Measurements from ENCODE around the gene BAHCC1.
A peak's percentile ranks its signal among the peaks of the same experiment; 100 is the strongest.

BAHCC1 gene

DNA sequence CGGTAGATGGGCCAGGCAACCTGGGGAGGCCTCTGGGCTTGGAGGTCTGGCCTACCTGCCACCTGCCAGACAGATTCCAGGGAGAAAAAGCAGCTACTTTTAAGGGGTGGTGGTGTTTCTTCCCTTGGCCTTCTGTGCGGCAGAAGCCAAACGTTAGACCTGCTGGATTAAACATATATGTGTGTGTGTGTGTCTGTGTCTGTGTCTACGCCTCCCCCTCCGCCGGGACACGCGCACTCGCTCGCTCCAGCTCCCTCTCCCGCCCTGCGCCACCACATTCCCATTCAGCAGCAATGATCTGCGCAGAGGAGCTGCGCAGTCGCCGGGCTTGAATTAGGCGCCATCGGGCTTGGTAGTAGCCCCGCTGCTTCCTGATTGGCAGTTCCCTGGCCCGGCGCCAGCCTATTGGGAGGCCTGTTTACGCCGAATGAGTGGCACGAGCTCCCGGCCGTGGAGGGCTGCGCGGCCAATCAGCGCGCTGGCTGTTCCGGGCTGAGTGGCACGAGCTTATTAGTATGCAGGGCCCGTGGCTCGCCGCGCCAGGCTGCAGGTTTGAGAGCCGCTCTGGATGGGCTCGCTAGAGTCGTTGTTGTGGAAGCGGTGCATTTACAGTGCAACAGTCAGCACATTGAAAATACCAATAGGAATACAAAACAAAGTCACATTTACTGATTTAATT is at the start of gene BAHCC1:
TSS of gene BAHCC1 (plus strand) at position 537 of the 679 bp plus-strand sequence. CDS start 4,283 bp downstream, outside the sequence.
- peak within 1 kb of the TSS; percentile 90 for H3K27ac ChIP-seq
- H3K4me3 ChIP-seq (ENCODE audit: low read depth, low read length), result peak within 1 kb of the TSS; percentile 68

DNA sequence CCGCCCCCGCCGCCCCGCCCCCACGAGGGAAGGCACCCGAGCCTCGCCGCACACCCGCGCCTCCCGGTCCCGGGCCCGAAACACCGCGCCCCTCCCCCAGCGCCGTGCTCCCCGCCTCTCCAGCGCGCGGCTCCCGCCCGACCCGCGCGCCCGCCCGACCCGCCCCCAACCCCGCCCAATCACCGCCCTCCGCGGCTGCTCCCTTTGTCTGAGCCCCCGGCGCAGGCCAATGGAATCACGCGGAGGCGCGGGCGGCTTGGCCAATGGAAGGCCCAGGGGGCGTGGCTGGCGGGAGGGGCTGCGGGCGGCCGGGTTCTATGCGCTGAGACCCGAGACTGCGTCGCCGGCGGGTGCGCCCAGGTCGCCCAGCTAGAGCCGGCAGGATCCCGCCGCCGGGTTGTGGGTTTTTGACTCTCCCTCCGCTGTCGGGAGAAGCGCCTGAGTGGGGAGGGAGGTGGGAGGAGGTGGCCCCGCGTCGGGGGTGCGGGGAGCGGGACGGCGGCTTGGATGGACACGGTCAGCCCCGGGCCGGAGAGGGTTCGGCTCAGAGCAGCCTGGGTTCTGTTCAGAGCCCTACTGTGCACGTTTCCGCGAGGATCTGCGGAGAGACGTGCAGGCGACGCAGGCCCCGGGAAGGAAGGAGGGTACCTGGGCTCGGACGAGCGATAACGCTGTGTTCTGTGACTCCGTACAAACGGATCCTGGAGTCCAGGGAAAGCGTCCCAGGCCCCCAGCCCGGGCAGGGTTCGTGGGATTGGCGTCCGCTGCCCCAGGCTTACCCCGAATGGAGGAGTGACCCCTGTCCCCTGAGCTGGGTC is 49.0 kb upstream of the BAHCC1 start:
- in situ Hi-C loops (cut with HindIII; ENCODE audit: low pct_ligation_motif_present, low sequenced_read_pairs), result no loop called here
- peak; percentile 93 for DNase-seq
- Histone ChIP-seq H3K4me3 (ENCODE audit: low read depth, low read length) (peak overlapping the region; percentile 95), H3K27me3 (replicated peaks) (no peaks in the 10 kb centered on the region), H3K27ac (peak overlapping the region; percentile 34), H3K36me3 (replicated peaks) (peaks cover under 1% of the 10 kb centered on the region)
- TF ChIP-seq, protein P1, sequence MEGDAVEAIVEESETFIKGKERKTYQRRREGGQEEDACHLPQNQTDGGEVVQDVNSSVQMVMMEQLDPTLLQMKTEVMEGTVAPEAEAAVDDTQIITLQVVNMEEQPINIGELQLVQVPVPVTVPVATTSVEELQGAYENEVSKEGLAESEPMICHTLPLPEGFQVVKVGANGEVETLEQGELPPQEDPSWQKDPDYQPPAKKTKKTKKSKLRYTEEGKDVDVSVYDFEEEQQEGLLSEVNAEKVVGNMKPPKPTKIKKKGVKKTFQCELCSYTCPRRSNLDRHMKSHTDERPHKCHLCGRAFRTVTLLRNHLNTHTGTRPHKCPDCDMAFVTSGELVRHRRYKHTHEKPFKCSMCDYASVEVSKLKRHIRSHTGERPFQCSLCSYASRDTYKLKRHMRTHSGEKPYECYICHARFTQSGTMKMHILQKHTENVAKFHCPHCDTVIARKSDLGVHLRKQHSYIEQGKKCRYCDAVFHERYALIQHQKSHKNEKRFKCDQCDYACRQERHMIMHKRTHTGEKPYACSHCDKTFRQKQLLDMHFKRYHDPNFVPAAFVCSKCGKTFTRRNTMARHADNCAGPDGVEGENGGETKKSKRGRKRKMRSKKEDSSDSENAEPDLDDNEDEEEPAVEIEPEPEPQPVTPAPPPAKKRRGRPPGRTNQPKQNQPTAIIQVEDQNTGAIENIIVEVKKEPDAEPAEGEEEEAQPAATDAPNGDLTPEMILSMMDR (IDR thresholded peaks at IDR 0.05; ENCODE audit: low read depth, low read length, missing control alignments), result no peak

More for the DNA sequence above, at the start of gene BAHCC1:
- Histone ChIP-seq H3K27me3 (replicated peaks) (no peaks in the 10 kb centered on the region), H3K36me3 (replicated peaks) (no peaks in the 10 kb centered on the region)
- peak; percentile 100 for DNase-seq
- TF ChIP-seq, protein P1 (IDR thresholded peaks at IDR 0.05; ENCODE audit: low read depth, low read length, missing control alignments), result no peak
- in situ Hi-C loops (cut with HindIII; ENCODE audit: low pct_ligation_motif_present, low sequenced_read_pairs), result no loop called here

DNA sequence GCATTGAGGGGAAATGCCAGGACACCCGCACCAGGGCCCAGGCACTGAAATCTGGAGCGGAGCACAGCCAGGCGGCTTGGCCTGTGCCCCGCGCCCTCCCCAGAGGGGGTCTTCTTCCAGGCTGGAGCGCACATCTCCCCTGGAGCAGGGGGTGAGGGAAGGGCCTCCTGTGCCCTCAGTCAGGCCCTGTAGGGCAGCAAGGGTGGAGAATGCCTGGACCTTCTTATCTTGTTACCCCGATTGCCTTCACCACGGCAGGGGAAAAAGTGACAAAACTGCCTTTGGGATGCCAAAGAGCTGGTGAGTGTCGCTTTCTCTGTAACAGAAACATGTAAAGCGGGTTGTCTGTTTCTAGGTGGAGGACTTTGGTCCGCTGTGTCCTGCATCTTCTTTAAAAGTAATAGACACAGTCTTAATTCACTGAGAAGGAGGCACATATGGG is 48.3 kb upstream of the BAHCC1 start:
- DNase-seq, result no peak
- Histone ChIP-seq H3K27ac (no peak overlapping the region), H3K27me3 (replicated peaks) (no peaks in the 10 kb centered on the region), H3K36me3 (replicated peaks) (no peaks in the 10 kb centered on the region), H3K4me3 (ENCODE audit: low read depth, low read length) (peak overlapping the region; percentile 64)
- TF ChIP-seq, protein P1 (IDR thresholded peaks at IDR 0.05; ENCODE audit: low read depth, low read length, missing control alignments), result no peak
- in situ Hi-C loops (cut with HindIII; ENCODE audit: low pct_ligation_motif_present, low sequenced_read_pairs), result no loop called here

DNA sequence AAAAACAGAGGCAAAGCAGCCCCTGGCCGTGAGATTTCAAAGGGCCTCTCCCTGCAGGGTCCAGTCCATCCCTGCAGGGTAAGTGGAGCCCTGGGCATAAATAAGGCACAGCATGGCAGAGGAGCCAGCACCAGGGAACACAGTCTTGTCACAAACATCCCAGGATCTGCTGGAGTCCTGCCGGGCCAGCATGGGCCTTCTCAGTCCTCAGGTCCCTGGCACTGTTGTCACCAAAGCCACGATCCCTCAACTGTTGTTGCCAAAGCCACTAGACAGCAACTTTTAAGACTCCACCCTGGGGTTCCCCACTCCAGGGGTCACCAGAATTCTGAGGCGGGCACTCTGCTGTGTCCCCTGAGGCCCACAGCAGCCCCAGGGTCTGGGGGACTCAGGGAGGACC is 47.8 kb upstream of the BAHCC1 start:
- no peaks in the 10 kb centered on the region for H3K36me3 ChIP-seq (replicated peaks)
- DNase-seq, result no peak
- no peak overlapping the region for H3K27ac ChIP-seq
- TF ChIP-seq, protein P1 (IDR thresholded peaks at IDR 0.05; ENCODE audit: low read depth, low read length, missing control alignments), result no peak
- H3K4me3 ChIP-seq (ENCODE audit: low read depth, low read length), result no peak overlapping the region
- no peaks in the 10 kb centered on the region for H3K27me3 ChIP-seq (replicated peaks)
- in situ Hi-C loops (cut with HindIII; ENCODE audit: low pct_ligation_motif_present, low sequenced_read_pairs), result no loop called here

DNA sequence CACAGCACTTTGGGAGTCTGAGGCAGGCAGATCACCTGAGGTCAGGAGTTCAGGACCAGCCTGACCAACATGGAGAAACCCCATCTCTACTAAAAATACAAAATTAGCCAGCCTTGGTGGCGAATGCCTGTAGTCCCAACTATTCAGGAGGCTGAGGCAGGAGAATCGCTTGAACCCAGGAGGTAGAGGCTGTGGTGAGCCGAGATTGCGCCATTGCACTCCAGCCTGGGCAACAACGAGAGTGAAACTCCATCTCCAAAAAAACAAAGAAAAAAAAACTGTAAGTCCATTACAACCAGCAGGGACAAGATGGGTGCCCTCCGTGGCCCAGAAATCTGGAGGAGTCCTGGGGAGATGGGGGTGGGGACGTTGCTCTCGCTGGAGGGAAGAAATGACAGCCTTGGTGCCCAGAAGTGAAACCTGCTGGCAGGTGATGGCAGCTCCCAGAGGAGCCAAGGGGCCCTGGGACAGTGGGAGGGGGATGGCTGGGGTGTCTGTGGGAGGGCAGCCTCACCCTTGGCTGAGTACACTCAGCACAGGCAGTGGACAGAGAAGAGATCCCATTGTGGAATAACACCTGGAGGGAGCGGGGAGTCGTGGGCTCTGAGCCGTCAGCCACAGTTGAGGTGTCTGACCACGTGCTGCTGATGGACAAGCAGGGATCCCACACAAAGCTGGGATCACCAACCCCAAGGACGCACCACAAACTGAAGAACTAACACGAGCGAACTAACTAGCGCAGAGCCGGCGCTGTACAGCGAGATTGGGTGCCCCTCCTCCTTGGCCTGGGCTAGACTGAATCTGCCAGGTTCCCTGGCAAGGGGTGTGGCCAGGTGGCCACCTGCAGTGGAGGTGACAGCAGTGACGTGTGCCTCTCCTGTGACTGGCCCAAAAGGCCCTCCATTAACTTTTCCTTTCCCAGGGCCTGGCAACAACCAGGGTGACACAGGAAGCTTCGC is 46.9 kb upstream of the BAHCC1 start:
- TF ChIP-seq, protein P1 (IDR thresholded peaks at IDR 0.05; ENCODE audit: low read depth, low read length, missing control alignments), result no peak
- Histone ChIP-seq H3K36me3 (replicated peaks) (no peaks in the 10 kb centered on the region), H3K27me3 (replicated peaks) (no peaks in the 10 kb centered on the region), H3K27ac (no peak overlapping the region), H3K4me3 (ENCODE audit: low read depth, low read length) (no peak overlapping the region)
- in situ Hi-C loops (cut with HindIII; ENCODE audit: low pct_ligation_motif_present, low sequenced_read_pairs), result no loop called here
- no peak for DNase-seq
